Body of pancreas (tissue), 4 donors: ENCODE data around the gene RTBDN.

Experiments used
- CTCF ChIP-seq, 7 experiments: fragments of 450-650 bp in 4 of 7; fragments of 200-600 bp in 3 of 7; sonication (generic) in 3 of 7; IDR thresholded peaks; one replicate each; pipeline ENCODE4 v1.5.1; 2016 to 2019; ENCODE audit warnings: antibody characterized with exemption in 7 of 7
- POLR2A ChIP-seq, 3 donors: fragments of 450-650 bp; IDR thresholded peaks; one replicate each; pipeline ENCODE4 v1.6.1; 2016; ENCODE audit warnings: antibody characterized with exemption in 3 of 3, mild to moderate bottlenecking in 2 of 3

- TF ChIP-seq CTCF (IDR thresholded peaks at IDR 0.05), result no peak
- TF ChIP-seq POLR2A (IDR thresholded peaks at IDR 0.05), result no peak
These were observed 46.3 kb upstream of the RTBDN start for GRCh38 chr19:12880551-12881171.
